Spinal cord (tissue), 10 donors: ENCODE measurements around the gene PLXNB1. TPM values are rescaled to one million over a fixed set of nuclear protein-coding genes. Genes with fewer than 3 reads are reported as not detected.
A peak's percentile ranks its signal among the peaks of the same experiment; 100 is the strongest.

ENCODE experiments used
- DNase-seq, 6 donors: peaks; one replicate each; pipeline versions ENCODE4 v3.0.0 to v3.0.0-alpha.2; 2013 to 2015; ENCODE audit warnings: low spot score in 6 of 6, low read depth in 4 of 6
- H3K27ac ChIP-seq: one replicate; pipeline ENCODE4 v1.5.1; 2013; ENCODE audit warnings: low read depth, low read length, control low read depth
- H3K27me3 ChIP-seq: one replicate; pipeline ENCODE4 v1.6.1; 2013; ENCODE audit warnings: low read length; ENCODE audit not compliant: control insufficient read depth, insufficient read depth
- H3K36me3 ChIP-seq: one replicate; pipeline ENCODE4 v1.6.1; 2013; ENCODE audit warnings: low read length; ENCODE audit not compliant: control insufficient read depth, insufficient read depth
- H3K4me1 ChIP-seq: one replicate; pipeline ENCODE4 v1.6.1; 2013; ENCODE audit warnings: low read length; ENCODE audit not compliant: control insufficient read depth, insufficient read depth
- H3K4me3 ChIP-seq: one replicate; pipeline ENCODE4 v1.5.1; 2013; ENCODE audit warnings: low read depth, low read length, control low read depth
- H3K9me3 ChIP-seq: one replicate; pipeline ENCODE4 v1.6.1; 2013; ENCODE audit warnings: low read length; ENCODE audit not compliant: control insufficient read depth, insufficient read depth
- WGBS: methylation state at CpG from one replicate; pipeline ENCODE4 v1.1.5; 2013; ENCODE audit warnings: missing lambda C conversion rate; ENCODE audit not compliant: insufficient coverage; 5-methylcytosine and 5-hydroxymethylcytosine counted together
- polyA plus RNA-seq, 2 donors: library from polyadenylated mRNA; unstranded; fragments of 120-200 nt; gene quantifications; one replicate each; pipeline ENCODE4 v1.2.1, GENCODE V29; 2013; ENCODE audit not compliant: insufficient read length in 2 of 2
- total RNA-seq, 2 donors: library from RNA; depleted of rRNA in 1 of 2; stranded (reverse); fragments of 120-200 nt in 1 of 2; fragments of >200 nt in 1 of 2; gene quantifications; one replicate each; pipeline versions ENCODE4 v1.2.3 to v1.2.4, GENCODE V29; 2013 to 2014
- donor health status: healthy.

Gene PLXNB1
- total and polyA plus RNA-seq, 4 donors = 37.6 to 133 (median 96.7) TPM

- Histone ChIP-seq H3K27ac (peak overlapping the region; percentile 78), H3K9me3 (no peaks in the 10 kb centered on the region), H3K27me3 (no peaks in the 10 kb centered on the region), H3K4me1 (peaks cover 52% of the 10 kb centered on the region), H3K4me3 (peak overlapping the region; percentile 54), H3K36me3 (peaks cover 41% of the 10 kb centered on the region)
- DNase-seq = peak in 2 of 6 donors; percentile 80 to 81
- under 1% methylated on average over 86 of the region's 86 CpGs for WGBS
These were observed 448 bp downstream of the PLXNB1 start for GRCh38 chr3:48429317-48429959.

GRCh38 chr3:48428572-48429316 lies 1.1 kb downstream of the PLXNB1 start:
- 0% methylated on average over 52 of the region's 60 CpGs for WGBS
- Histone ChIP-seq H3K27ac (peak overlapping the region; percentile 78), H3K27me3 (no peaks in the 10 kb centered on the region), H3K9me3 (no peaks in the 10 kb centered on the region), H3K36me3 (peaks cover 45% of the 10 kb centered on the region), H3K4me3 (peak overlapping the region; percentile 49), H3K4me1 (peaks cover 59% of the 10 kb centered on the region)
- peak in 2 of 6 donors; percentile 91 for DNase-seq

GRCh38 chr3:48428088-48428571 lies 1.8 kb downstream of the PLXNB1 start:
- Histone ChIP-seq H3K27ac (peak overlapping the region; percentile 78), H3K27me3 (no peaks in the 10 kb centered on the region), H3K4me3 (peak overlapping the region; percentile 49), H3K4me1 (peaks cover 65% of the 10 kb centered on the region), H3K36me3 (peaks cover 45% of the 10 kb centered on the region), H3K9me3 (no peaks in the 10 kb centered on the region)
- DNase-seq = peak in 1 of 6 donors; percentile 44
- 17% methylated on average over 7 of the region's 7 CpGs for WGBS

GRCh38 chr3:48427630-48427962 lies 2.3 kb downstream of the PLXNB1 start:
- H3K9me3 ChIP-seq = no peaks in the 10 kb centered on the region
- 43% methylated on average over 9 of the region's 9 CpGs for WGBS
- DNase-seq = peak in 2 of 6 donors; percentile 29 to 40
- H3K27ac ChIP-seq = peak overlapping the region; percentile 78
- no peaks in the 10 kb centered on the region for H3K27me3 ChIP-seq
- peaks cover 45% of the 10 kb centered on the region for H3K36me3 ChIP-seq
- no peak overlapping the region for H3K4me3 ChIP-seq
- peaks cover 70% of the 10 kb centered on the region for H3K4me1 ChIP-seq

GRCh38 chr3:48426944-48427629 lies 2.8 kb downstream of the PLXNB1 start:
- H3K9me3 ChIP-seq = no peaks in the 10 kb centered on the region
- WGBS = 31% methylated on average over 4 of the region's 8 CpGs

GRCh38 chr3:48426401-48426909 lies 3.4 kb downstream of the PLXNB1 start:
- no peaks in the 10 kb centered on the region for H3K9me3 ChIP-seq
- peaks cover 71% of the 10 kb centered on the region for H3K4me1 ChIP-seq
- DNase-seq = peak in 2 of 6 donors; percentile 55 to 86
- WGBS = 27% methylated on average over 11 of the region's 11 CpGs
- no peaks in the 10 kb centered on the region for H3K27me3 ChIP-seq
- H3K36me3 ChIP-seq = peaks cover 47% of the 10 kb centered on the region
- H3K4me3 ChIP-seq = peak overlapping the region; percentile 3
- H3K27ac ChIP-seq = peak overlapping the region; percentile 78

More at GRCh38 chr3:48426944-48427629, 2.8 kb downstream of the PLXNB1 start:
- Histone ChIP-seq H3K27ac (peak overlapping the region; percentile 78), H3K4me1 (peaks cover 71% of the 10 kb centered on the region), H3K4me3 (peak overlapping the region; percentile 3), H3K27me3 (no peaks in the 10 kb centered on the region), H3K36me3 (peaks cover 47% of the 10 kb centered on the region)
- no peak for DNase-seq

- DNase-seq = peak in 2 of 6 donors; percentile 54 to 80
- H3K9me3 ChIP-seq = no peaks in the 10 kb centered on the region
- 24% methylated on average over 12 of the region's 13 CpGs for WGBS
- H3K4me1 ChIP-seq = peaks cover 68% of the 10 kb centered on the region
- H3K27ac ChIP-seq = peak overlapping the region; percentile 78
- peaks cover 52% of the 10 kb centered on the region for H3K36me3 ChIP-seq
- H3K4me3 ChIP-seq = peak overlapping the region; percentile 4
- H3K27me3 ChIP-seq = no peaks in the 10 kb centered on the region
These were observed 4.5 kb downstream of the PLXNB1 start for GRCh38 chr3:48425281-48425812.

GRCh38 chr3:48423883-48424695 lies 5.8 kb downstream of the PLXNB1 start:
- Histone ChIP-seq H3K9me3 (no peaks in the 10 kb centered on the region), H3K27me3 (no peaks in the 10 kb centered on the region), H3K36me3 (peaks cover 65% of the 10 kb centered on the region), H3K27ac (no peak overlapping the region), H3K4me3 (no peak overlapping the region), H3K4me1 (peaks cover 60% of the 10 kb centered on the region)
- DNase-seq = no peak
- 86% methylated on average over 23 of the region's 27 CpGs for WGBS
